Brain microvascular endothelial cell (primary cell): ENCODE data around the gene HSFX1.
"Not testable (repeated sequence)": the region's sequence is repeated elsewhere in the genome, so short reads cannot be mapped to it uniquely, and the experiment has no call there.

Experiments used
- DNase-seq: peaks from one replicate; pipeline ENCODE4 v3.0.0-alpha.2; 2020
- H3K27ac ChIP-seq: fragments of 250-450 bp; sonication (Bioruptor Pico); 2 replicates; pipeline ENCODE4 v1.5.1; 2020; ENCODE audit warnings: mild to moderate bottlenecking, moderate library complexity
- H3K27me3 ChIP-seq: fragments of 250-450 bp; sonication (Bioruptor Pico); replicated peaks from 2 replicates; pipeline ENCODE4 v1.5.1; 2020; ENCODE audit warnings: mild to moderate bottlenecking
- H3K36me3 ChIP-seq: fragments of 250-450 bp; sonication (Bioruptor Pico); replicated peaks from 2 replicates; pipeline ENCODE4 v1.5.1; 2020; ENCODE audit warnings: mild to moderate bottlenecking
- H3K4me3 ChIP-seq: 2 replicates; pipeline ENCODE4 v1.5.1; 2011; ENCODE audit warnings: low read depth, mild to moderate bottlenecking, control low read depth, low read length, moderate library complexity
- in situ Hi-C: cut with HindIII; loops from 2 replicates; pipeline ENCODE4 v1.10.0; 2017; ENCODE audit warnings: low sequenced_read_pairs, low pct_ligation_motif_present
- TF ChIP-seq, protein P1 (sequence below): IDR thresholded peaks from 2 replicates; pipeline ENCODE4 v1.5.1; 2011; ENCODE audit warnings: low read depth, mild to moderate bottlenecking, moderate library complexity, low read length, control low read depth, inconsistent platforms; ENCODE audit errors: missing control alignments

The HSFX1 gene

DNA sequence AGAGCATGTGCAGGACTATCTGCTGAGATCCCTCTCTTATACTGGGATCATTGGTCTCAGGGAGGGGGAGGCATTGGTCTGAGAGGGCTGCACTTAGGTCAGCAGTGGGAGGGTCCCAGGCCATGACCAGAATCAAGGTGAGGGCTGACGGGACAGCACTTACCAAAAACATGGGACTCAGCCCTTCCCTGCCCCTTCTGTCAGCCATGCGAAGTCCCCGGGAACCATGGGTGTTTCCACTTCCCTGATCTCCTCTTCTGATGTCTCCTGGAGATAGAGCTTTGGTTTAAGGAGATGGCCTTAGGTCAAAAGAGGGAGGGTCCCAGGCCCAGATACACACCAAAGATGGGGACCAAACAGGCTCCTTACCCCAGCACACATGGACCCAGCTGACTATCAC lies 12.9 kb upstream of the HSFX1 start:
- no peaks in the 10 kb centered on the region for H3K27me3 ChIP-seq
- no peak overlapping the region for H3K27ac ChIP-seq
- no peak for DNase-seq
- no peak overlapping the region for H3K4me3 ChIP-seq
- no peaks in the 10 kb centered on the region for H3K36me3 ChIP-seq
- in situ Hi-C loops, result no loop called here
- TF ChIP-seq, protein P1, sequence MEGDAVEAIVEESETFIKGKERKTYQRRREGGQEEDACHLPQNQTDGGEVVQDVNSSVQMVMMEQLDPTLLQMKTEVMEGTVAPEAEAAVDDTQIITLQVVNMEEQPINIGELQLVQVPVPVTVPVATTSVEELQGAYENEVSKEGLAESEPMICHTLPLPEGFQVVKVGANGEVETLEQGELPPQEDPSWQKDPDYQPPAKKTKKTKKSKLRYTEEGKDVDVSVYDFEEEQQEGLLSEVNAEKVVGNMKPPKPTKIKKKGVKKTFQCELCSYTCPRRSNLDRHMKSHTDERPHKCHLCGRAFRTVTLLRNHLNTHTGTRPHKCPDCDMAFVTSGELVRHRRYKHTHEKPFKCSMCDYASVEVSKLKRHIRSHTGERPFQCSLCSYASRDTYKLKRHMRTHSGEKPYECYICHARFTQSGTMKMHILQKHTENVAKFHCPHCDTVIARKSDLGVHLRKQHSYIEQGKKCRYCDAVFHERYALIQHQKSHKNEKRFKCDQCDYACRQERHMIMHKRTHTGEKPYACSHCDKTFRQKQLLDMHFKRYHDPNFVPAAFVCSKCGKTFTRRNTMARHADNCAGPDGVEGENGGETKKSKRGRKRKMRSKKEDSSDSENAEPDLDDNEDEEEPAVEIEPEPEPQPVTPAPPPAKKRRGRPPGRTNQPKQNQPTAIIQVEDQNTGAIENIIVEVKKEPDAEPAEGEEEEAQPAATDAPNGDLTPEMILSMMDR, result no peak

DNA sequence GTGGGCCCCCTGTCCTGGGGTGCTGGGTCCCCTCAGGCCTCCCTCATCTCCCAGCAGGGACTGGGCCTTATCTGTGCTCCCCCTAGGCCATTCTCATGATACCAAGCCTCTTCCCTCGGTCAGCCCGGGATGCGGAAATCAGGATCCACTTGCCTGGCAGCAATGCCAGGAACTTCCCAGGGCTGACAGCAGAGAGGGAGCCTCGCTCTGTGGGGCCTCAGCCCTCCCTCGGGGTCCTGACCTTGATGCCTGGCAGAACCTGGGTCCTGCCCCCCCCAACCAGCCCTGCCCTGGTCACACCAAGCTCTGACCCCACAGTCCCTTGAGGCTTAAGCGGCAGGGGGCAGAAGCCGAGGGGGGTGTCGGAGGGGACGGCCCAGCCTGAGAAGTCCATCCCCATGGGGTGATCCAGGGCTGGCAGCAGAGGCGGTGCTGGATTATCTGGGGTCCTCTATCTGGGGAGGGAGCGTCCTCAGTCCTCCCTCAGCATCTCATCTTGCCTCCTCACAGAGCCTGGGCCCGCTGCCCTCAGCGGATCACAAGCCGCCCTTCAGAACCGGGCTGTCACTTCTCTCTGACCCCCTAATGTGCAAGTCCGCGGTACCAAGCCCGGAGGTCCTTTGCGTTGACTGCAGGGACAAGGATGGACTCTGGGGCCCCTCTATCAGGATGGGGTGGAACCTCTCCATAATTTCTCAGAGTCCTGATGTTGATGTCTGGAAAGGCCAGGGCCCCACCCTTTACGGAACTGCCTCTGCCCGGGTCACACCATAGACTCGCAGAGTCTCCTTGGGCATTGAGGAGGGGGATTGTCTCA lies 11.8 kb upstream of the HSFX1 start:
- in situ Hi-C loops, H3K27me3 ChIP-seq, H3K27ac ChIP-seq, DNase-seq, H3K4me3 ChIP-seq, H3K36me3 ChIP-seq: not testable (repeated sequence)

DNA sequence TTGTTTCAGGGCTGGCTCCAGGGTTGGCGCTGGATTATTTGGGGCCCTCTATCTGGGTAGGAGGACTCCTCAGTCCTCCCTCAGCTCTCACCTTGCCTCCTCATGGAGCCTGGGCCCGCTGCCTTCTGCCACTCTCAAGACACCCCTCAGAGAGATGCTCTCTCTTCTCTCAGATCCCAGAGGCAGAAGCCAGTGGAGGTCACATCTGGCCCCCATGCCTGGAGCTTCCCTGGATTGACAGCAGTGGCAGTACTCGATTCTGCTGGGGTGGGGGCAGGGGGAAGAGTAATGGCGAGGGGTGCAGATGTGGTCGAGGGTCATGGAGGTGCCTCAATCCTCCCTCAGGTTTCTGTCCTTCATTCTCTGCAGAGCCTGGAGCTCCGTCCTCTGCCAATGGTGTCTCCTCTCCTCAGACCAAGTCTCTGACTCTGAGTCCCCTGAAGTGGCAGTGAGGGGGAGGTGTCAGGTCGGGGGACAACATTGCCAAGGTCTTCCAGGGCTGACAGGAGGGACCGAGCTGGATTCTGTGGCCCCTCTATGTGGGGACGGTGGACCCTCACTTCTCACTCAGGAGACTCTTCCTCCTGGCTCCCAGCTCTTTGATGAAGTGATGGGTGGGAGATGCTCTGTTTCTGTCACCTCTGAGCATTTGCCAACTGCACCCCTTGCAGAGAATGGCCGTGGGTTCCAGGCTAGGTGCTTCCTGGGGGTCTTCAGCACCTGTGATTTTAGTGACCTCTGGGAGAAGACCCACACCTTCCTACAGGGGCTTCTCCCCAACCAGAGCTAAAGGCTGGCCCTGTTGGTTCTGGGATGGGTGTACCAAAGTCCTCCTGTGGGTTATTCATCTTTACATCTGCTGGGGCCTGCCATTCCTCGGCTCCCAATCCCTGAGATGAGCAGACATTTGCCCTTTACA lies 10.9 kb upstream of the HSFX1 start:
- in situ Hi-C loops, result no loop called here
- no peaks in the 10 kb centered on the region for H3K36me3 ChIP-seq
- TF ChIP-seq, protein P1, result no peak
- H3K4me3 ChIP-seq, result no peak overlapping the region
- no peak for DNase-seq
- H3K27me3 ChIP-seq, result no peaks in the 10 kb centered on the region
- no peak overlapping the region for H3K27ac ChIP-seq

DNA sequence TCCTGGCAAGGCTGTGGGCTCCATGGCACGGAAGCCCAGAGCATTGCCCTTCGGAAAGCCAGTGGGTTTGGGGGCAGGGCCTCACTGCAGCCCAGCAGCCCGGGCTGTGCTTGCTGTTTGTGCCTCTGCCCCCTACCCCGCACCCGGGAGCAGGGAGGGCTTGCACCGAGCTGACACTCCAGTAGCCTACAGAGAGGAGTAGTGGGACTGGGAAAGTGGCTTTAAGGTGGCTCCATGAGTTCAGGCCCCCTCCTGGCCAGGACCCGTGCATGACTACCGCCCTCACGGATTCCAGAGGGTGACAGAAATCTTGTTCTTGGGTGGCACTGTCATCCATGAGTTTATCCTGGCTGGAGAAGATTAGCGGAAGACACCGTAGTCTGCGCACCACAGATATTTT lies 3.5 kb upstream of the HSFX1 start:
- H3K27me3 ChIP-seq, H3K27ac ChIP-seq, H3K4me3 ChIP-seq, DNase-seq, H3K36me3 ChIP-seq, in situ Hi-C loops: not testable (repeated sequence)

DNA sequence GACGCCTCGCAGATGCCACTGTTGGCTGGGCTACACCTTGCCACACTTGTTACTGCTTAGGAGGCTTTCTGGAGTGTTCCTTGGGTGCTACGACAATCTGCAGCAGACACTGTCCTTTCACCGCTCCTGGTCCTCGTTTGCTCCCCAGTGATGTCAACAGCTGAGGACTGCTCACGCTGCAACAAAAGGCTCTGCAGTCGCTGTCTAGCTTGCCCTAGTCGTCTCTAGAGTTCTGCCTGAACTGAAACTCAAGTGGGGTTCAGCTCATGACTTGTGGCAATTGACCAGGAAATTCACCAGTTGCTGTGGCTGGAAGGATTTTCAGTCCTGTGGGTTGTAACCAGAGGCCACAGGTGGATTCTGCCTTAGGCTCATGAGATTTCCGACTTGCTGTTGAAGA lies 842 bp upstream of the HSFX1 start:
- DNase-seq, H3K4me3 ChIP-seq, H3K36me3 ChIP-seq, H3K27ac ChIP-seq, H3K27me3 ChIP-seq, in situ Hi-C loops: not testable (repeated sequence)

DNA sequence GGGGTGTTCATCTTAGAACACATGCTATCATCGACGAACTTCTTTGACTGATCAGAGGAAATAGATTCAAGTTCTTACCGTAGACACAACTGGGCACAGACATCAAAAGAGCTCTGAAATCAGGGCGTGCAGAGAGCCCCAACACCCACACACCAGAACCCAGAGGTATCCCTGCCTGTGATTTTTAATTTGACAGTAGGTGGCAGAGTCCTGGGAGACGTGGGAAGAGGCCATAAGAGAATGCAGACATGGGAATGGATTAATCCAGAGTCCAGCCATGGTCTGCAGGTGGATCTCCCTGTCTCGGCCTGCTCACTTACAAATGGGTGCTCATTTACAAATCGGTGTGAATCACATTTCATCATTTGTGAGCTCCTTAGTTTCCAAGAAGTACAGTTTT lies 4.1 kb downstream of the HSFX1 start:
- H3K4me3 ChIP-seq, H3K27me3 ChIP-seq, H3K36me3 ChIP-seq, in situ Hi-C loops, DNase-seq, H3K27ac ChIP-seq: not testable (repeated sequence)

DNA sequence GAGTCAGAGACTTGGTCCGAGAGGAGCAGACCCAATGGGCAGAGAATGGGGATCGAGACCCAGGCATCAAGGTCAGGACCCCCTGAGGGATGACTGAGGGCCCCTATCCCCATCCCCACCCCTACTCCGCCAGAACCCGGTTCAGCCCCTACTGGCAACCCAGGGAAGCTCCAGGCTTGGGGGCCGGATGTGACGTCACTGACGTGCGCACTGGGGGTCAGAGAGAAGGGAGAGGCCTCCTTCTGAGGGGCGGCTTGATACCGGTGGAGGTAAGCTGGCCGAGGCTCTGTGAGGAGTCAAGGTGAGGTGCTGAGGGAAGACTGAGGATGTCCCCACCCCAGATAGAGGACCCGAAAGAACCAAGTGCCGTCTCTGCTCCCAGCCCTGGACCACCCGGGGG lies 7.9 kb downstream of the HSFX1 start, which contains the start of gene MAGEA9:
Gene MAGEA9 (plus strand): TSS at position 204 of the 400 bp plus-strand sequence. CDS start 4,281 bp downstream, outside the sequence.
- H3K36me3 ChIP-seq, DNase-seq, H3K27ac ChIP-seq, H3K4me3 ChIP-seq, in situ Hi-C loops, H3K27me3 ChIP-seq: not testable (repeated sequence)

DNA sequence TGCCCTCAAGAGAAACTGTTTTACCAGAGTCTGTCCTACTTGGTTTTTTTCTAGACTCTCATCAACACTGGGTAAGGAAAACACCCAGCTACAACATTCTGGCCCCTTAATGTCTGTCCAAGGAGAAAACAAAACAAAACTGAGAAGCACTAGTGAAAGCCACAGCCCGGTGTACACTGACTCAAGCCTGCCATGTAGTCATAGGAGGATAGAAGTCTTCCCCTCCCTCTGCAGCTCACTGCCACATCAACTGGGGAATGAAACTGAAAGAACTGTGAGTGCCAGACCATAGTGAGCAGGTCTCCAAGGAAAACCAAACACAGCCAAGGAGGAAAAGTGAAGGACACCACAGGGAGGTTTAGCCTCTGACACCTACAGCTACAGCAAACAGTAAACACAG lies 21.7 kb downstream of the HSFX1 start:
- H3K27ac ChIP-seq, DNase-seq, in situ Hi-C loops, H3K27me3 ChIP-seq, H3K36me3 ChIP-seq, H3K4me3 ChIP-seq: not testable (repeated sequence)
